Umbilical cord (tissue), 2 donors: ENCODE data around the gene COL27A1. TPM values are rescaled to one million over a fixed set of nuclear protein-coding genes. Genes with fewer than 3 reads are reported as not detected.

Source experiments
- DNase-seq: peaks from one replicate; pipeline ENCODE4 v3.0.0-alpha.2; 2015; ENCODE audit warnings: low spot score
- total RNA-seq: library from RNA; depleted of rRNA; stranded (reverse); fragments of >200 nt; gene quantifications from one replicate; pipeline ENCODE4 v1.2.3, GENCODE V29; 2014; ENCODE audit warnings: low replicate concordance; ENCODE audit not compliant: insufficient read depth

COL27A1 gene
- total RNA-seq, 1 donor from 2014 or later: 12.3 TPM

DNA sequence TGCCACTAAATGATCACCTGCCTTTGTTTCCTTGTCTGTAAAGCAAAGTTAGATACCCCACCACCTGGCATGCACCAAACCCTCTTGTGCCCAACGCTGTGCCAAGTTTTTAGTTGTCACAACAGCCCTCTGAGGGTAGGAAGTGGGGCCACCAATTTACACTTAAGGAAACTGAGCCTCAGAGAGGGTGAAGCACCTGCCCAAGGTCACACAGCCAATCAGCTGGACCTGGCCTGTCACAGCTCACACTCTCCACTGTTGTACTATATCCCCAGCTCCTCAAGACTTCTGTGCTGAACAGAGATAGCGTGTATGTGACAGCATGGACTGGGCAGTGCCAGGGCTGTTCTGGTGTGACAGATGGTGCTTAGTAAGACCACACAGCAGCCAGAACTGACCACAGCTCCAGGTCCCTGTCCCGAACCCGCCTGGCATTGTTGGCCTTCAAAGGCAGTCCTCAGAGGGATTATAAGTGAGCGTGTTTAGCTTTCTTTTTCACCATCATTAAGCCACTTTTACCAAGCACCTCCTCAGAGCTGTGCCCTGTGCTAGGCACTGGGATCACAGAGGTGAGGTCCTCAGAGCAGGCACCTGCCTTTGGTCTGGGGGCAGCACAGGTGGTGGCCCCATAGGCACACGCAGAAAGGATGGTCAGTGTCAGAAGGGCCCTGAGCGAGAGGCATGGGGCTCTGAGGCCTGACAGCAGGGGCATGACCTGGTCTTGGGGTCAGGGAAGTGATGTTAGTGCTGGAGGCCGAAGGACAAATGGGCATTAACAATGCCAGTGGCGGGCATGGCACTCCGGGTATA lies 71.1 kb downstream of the COL27A1 start:
- no peak for DNase-seq

DNA sequence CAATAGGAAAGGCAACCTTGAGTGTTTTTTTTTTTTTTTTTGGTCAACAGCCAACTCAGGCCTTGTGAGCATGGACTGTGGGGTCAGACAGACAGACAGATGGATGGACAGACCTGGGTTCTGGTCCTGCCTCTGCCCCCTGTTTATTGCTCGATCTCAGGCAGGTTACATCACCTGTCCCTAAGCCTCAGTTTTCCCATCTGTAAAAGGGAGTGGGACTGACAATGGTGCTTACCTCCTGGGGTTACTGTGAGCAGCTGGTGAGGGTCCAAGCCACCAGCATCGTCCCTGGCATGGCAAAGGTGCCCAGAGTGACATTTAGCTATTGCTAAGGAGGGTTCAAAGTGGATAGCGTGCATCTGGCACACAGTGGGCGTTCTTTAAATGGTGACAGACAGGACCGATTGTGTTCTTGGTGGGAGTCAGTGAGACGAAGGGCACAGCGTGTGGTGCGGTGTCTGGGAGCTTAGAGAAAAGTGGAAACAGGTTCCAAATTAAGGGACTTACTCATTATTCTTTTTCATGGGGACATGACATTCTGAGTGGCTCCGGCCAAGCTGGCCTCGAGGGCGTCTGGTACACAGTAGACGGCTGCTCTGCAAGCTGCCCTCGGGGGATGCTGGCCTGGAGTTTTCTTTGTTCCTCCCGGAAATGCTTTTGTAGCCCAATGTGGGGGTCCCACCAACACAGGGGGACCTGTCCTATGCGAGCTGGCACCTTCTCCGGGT lies 72.1 kb downstream of the COL27A1 start:
- DNase-seq: no peak

DNA sequence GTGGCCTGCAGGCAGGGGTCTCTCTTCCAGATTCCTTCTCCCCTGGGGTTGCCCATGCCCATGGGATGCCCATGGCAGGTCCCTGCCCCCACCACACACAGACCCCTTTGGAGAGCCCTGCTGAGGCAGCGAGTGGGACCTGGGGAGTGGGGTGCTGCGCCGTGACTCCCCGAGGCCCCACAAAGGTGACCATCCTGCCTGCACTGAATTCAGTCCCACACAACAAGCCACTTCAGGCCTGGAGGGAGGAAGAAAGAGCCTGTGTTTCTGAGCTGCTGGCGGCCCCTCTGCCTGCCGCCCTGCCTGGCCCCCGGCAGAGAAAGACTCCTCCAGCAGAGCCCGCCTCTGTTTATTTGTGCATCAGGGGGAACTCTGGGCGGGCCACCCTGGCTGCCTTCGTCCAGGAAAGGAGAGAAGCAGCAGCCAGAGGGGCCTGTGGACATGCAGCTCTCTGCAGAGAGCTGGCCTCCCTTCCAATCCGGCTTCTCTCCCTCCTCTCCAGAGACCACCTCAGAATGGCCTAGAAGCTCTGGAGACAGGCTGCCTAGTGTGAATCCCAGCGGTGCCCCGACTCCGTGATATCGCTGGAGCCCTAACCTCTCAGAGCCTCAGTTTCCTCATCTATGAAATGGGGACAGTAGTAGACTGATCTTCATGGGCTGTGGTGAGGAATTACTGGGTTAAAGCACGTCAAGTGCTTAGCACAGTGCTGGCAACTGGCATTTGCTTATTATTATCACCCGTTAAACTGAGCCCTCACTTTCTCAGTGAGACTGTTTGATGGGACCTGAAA lies 72.9 kb downstream of the COL27A1 start:
- DNase-seq: no peak

DNA sequence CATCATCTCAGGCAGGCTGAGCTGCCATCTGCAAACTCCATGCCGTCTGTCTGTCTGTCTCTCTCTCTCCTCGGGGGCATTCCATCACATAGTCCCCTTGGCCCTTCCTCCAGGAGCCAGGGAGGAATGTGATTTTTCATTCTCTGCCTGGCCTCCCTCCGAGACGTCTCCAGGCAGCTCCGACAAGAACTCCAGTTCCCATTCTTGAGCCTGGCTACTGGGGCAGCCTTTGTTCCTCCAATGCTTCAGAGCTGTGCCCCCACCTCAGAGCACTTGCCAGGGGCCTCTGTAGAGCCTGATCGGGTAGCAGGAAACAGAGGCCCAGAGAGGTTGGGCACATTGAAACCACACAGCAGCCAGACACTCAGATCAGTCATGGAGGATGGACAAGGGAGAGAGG lies 74.0 kb downstream of the COL27A1 start:
- no peak for DNase-seq

DNA sequence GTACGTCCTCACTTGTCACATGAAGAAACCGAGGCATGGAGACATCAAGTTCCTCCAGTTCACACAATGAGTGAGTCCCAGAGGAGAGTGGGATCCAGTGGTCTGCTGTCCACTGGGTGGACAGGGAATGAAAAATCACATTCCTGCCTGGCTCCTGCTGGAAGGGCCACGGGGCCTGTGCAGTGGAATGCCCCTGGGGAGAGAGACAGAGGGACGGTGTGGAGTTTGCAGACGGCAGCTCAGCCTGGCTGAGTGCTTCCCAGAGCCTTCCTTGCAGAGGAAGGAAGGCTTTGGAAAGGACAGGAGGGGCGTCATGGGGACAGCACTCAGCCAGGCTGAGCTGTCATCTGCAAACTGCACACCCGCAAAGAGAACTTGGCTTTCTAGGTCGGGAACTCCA lies 74.7 kb downstream of the COL27A1 start:
- no peak for DNase-seq

DNA sequence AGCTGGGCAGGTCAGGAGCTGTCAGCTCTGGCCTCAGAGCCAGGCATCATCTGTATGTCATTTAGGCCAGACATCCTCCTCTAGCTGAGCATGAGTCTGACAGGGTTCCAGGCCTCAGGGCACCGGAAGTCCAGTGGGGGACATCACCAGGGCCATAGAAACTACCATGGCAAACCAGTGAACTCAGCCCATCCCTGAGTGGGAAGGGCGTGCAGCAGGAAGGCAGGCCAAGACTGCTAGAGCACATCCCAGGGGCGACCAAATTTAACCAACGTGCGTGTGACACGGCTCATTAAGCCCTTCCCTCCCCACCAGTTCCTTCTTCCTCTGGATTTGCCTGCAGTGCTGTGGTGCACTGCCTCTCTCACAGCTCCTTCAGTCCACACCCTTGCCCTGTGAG lies 75.9 kb downstream of the COL27A1 start:
- DNase-seq: no peak

DNA sequence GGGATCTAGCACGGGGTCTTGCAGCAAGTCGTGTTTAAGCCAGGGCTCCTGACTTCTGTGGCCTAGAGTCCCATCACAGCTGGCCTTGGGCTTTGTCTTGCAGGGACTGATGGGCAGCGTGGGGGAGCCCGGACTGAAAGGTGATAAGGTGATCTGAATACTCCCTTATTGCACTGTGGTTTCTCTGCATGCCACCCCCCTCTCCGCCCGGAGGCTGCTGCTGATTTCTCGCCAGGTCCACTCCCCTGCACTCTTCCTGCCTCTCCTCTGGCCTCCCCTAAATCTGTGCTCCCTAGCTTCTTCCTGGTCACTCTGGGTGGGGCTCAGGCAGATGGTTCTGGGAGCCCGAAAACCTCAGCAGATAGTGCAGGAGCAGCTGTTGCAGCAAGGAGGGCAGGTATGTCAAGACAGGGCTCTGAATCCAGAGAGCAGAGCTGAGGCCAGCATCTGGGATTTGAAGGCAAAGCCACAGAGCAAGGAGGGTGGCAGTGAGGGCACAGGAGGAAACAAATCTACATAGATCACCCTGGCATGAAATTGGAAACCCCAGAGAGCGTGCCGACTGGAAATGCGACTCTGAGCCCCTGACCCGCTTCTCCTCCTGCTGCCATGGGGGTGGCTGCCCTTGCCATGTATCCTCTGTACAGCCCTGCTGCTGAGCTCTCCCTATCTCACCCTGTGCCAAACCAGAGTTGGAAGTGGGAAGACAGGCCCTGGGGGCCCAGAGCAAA lies 76.5 kb downstream of the COL27A1 start:
- DNase-seq: peak; percentile 27

DNA sequence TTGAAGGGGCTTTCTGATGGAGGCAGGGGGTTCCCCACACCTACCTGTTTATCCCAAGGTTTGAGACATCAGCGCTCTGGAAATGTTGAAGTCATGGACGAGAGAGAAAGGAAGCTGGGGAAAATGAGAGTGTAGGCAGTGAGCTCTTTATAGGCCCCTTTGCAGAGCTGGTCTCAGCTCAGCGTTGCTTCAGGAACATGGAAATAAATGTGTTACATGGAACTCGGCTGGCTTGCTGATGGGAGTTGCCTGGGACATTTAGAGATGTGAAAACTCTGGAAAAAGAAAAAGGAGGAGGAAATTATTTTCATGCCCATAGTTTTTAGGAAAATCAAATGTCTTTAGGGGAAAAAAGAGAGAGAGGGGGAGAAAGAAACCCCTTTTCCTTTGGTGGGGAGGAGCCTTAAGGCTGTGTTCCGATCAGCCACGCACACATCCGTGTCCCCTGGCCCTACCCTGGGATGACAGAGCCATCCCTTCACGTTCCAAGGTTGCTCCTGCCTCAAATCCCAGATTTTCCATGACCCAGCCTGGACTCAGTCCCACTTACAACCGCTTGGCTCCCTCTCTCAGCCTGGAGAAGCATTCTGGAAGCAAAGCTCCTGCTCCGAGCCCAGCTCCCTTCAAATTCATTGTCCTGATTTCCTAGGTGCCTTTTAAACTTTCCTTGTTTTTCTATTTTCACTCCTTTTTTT lies 78.3 kb downstream of the COL27A1 start:
- peak; percentile 73 for DNase-seq

DNA sequence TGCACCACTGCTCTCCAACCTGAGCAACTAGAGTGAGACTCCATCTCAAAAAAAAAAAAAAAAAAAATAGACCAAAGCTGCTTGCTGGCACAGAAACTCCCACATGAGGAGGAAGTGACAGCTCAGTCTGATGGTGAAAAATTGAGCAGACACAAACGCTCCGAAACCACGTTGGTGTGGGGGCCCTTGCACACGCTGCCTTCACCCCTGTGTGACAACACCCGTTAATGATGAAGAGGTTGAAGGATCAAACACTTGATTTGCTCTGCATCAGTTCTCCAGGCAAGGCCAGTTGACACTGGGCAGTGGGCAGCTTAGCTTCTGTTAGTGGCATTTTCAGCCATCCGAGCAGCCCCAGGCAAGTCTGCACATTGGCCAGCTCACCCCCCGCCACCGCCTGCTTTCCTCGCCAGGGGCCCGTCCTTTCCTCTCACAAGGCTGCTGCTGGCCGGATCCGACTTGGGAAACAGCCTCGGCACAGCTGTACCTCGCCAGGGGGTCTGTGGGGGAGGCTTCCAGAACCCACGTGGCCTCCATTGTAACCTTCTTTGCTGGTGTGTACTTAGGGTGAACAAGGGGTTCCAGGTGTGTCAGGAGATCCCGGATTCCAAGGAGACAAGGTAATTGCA lies 79.8 kb downstream of the COL27A1 start:
- DNase-seq: no peak

DNA sequence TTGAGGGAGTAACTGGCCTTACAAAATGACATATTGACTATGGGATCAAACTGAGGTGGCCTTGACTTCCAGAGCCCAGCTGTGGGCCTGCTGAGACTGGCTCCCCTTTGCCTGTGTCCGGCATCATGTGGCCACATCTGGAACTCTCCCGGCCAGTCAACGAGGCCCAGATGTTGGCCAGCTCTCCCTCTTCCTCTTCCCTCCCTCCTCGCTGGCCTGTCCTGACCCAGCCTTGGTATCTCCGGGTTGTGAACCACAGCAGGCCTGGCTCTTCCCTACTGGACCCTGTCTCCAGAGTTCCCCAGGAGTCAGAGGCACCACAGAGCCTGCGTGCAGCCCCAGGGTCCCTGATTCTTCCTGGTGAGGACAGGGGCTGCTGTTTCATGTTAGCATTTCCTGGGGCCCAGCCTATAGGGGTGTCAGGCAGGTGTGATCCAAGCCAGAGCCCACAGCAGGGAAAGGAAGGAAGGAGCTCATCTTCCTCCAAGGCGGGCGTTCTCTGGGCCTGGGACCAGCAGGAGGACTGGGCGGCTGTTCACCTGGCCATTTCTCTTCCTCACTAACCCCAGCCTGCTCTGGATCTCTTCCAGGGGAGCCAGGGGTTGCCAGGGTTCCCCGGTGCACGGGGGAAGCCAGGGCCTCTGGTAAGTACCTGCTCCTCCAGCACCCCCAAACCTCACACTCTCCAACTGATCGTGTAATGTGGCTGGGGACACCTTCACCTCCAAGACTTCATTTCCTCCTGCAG lies 81.2 kb downstream of the COL27A1 start:
- no peak for DNase-seq

DNA sequence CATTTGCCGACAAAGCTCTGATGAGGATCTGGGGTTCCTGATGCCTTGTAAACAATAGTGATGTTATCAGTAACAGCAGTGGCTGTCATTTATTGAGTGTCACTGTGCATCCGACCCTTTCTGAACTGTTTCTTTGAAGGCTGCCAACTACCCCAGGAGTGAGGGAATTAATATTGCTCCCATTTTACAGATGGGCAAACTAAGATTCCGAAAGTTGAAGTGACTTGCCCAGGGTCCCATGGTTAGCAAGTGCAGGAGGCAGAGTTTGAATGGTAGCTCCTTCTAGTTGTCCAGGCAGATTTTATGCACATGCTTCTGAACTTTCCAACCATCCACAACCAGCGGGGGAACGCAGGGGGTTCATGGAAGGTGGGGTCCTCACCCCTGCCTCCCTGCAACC lies 81.9 kb downstream of the COL27A1 start:
- DNase-seq: no peak

DNA sequence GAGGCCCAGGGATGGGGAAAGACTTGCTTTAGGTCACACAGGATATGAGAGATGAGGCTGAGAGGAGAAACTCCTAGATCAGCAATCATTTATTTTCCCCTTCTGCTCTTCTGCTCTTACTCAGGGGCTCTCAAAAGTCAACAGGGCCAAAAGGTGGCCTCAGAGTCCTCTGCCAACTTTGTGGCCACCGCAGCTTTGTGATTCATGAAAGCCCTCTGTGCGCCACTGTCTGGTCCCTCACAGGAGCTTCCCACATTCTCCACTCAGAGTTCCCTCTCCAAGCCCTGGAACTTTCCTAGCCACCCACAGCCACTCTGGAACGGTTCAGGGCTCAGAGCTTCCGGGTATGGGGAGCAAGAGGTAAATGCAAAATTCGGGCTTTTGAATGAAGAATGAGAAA lies 82.4 kb downstream of the COL27A1 start:
- DNase-seq: no peak

DNA sequence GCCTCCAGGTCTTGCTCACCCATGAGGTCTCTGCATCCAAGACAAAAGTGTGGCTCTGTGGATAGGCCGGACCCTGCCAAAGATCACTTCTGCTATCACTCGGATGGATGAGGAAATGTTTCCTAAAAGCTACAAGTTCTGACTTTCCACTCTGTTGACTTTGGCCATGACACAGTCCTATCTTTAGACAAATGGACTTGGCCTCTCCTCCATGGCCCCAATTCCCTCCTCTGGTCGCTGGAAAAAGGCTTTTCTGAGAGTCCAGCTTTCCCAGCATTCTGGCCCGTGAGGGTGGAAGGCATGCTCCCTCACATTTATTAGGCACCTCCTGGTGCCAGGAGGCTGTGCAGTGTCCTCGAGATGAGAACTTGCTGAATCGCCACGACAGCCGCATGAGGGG lies 83.1 kb downstream of the COL27A1 start:
- DNase-seq: peak; percentile 68

DNA sequence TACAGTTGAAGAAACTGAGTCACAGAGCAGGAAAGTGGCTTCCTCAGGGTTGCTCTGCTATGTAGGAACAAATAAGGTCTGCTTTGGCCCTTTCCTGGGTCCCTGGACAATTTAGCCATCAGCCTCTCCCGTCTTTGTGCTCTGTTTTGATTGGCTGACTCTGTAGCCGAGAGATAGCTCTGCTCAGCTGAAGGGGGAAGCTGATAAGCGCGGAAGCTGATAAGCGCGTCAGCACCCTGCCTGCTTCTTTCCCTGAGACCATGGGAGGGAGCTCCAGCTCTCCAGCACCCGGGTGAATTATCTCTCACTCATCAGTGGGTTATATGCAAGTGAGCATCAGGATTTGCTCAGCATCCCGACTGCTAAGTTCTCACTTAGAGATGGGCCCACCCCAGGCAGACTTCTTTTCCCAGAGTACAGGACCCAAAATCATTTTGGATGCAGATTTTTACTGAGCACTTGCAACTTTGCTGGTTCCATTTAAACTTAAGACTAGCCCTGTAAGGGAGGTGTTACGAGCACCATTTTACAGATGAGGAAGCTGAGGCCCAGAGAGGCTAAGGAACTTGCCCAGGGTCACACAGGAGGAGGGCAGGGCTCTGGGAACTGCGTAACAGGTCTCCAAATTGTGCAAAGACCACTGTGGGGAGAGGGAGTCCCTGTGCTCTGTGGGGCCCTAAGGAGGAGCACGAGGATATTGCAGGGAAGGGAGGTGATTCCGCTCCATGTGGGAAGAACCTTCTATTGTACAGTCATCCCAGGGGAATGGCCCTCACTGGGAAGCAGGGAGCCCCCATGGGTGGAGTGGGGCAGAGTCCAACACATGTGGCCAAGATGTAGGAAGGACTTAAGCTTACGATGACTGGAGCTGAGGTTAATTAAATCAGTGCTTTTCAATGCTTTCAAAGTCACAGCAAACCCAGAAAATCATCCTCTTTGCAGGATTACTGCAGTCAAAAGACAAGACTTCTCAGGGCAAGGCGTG lies 83.8 kb downstream of the COL27A1 start:
- DNase-seq: peak; percentile 92

DNA sequence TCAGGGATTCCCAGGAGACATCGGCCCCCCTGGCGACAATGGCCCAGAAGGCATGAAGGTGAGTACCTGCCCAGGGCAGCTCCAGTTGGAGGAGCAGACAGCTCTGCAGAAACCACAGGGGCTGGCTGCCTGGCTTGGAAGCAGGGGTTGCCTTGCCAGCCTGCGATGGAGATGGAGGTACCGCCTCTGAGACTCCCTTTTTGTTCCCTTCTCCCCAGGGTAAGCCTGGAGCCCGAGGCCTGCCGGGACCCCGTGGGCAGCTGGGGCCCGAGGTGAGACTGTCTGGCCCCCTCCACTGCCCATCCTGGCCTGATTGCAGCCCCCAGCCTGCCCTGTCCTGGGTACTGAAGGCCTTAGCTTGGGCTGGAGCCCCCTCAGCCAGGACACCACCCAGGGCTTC lies 84.9 kb downstream of the COL27A1 start:
- no peak for DNase-seq

DNA sequence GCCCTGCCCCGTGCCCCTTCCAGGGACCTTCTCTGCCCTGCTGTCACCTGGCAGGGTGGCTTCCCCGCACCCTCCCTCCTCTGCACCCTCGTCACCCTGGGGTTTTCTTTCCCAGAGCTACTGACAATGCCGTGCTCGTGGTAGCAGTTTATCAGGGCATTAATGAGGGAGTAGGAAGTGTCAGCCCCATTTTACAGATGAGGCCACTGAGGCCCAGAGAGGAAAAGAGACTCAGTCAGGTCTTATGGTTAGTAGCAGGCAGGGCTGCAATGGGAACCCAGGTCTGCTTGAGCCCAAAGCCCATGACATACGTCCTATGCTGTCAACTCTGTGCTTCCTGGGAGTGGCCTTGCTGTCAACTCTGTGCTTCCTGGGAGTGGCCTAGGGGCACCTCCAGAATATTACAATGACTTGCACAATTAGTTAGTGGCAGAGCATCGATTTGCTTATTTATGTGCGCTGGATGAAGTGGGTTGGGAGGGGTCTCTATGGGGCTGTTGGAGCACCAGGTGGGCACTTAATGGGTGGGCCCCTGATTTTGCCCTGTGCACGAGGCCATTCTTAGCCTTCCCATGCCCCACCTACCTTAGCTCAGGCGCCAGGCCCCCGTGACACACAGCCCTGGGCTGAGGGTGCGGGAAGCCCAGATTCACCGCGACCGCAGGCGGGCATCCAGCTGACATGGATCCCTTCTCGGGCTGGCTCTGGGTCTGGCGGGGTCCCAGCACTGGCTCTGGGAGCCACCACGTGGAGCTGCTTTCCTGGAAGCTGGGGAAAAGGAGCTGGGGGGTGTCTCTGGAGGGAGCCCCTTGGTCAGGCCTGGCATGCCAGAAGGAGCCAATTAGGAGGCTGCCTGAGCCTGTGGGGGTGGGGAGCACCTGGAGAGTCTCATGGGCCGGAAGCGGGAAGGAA lies 85.6 kb downstream of the COL27A1 start:
- DNase-seq: no peak

DNA sequence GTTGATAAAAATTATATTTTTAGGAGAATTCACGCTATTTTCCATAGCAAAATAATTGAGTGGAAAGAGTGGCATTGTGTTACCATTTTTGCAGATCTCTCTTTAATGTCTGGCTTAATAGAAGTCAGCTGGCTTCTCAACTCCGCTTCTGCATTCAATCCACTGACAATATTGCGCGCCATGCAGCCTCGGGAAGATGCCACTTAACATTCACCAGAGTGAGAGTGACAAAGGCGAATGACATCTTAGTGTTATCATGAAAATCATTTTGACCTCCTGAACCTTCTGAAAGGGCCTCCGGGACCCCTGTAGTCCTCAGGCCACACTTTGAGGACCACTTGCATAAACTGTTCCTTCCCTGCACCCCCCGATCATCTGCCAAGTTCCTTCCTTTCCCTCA lies 87.5 kb downstream of the COL27A1 start:
- DNase-seq: no peak

DNA sequence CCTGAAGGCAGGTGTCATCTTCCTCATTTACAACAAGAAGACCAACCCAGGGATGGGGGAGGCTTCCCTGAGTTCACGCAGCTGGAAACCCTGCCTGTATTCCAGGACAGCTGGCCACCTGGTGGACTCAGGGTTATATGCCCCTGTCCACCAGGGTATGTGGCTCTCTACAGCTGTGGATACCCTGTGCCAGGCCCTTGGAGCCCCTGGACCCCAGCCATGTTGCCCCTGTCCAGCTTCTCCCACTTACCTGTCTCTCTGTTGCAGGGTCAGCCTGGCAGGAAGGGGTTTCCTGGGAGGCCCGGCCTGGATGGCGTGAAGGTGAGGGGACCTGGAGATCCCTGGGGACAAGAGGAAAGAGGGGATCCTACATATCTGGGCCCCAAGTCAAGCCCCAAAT lies 87.9 kb downstream of the COL27A1 start:
- DNase-seq: no peak
